ENCODE data around the gene NRG2.

GRCh38 chr5:139804800-139805397, 238.2 kb downstream of the NRG2 start:
- no peak for TF ChIP-seq CTCF (IDR thresholded peaks at IDR 0.05)
- TF ChIP-seq POLR2A (IDR thresholded peaks at IDR 0.05) = no peak

Data from adrenal gland (tissue), 5 donors.